ENCODE measurements around the gene SMC4. TPM values are rescaled to one million over a fixed set of nuclear protein-coding genes. Genes with fewer than 3 reads are reported as not detected.
A peak's percentile ranks its signal among the peaks of the same experiment; 100 is the strongest.

SMC4 gene
- total RNA-seq, 1 experiment from 2014 or later, result 144 TPM

DNA sequence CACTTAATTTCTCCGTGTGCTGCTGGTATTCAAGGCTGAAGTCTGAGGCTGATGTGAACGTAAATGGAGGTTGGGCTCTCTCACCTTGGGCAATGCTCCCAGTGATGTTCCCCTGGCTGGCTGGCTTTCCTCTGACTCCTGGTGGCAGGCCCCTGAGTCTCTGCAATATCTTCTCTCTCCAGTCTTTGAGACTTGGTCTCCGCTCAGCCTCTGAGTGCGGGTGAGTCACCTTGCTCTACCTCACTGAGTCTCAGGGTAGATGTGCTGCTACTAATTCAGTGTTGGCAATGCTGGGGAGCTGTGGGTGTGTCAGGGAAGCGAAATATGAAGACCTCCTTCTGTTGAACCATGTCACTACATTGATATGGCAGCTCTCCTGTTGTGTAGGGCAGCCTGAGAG, 81.5 kb downstream of the SMC4 start:
- Mint-ChIP-seq H3K4me3 (no peak overlapping the region), H3K36me3 (no peaks in the 10 kb centered on the region), H3K27ac (no peak overlapping the region), H3K27me3 (ENCODE audit: low read depth) (no peaks in the 10 kb centered on the region), H3K4me1 (0 out of 2 replicates have a peak, but pooled peaks cover 6% of the 10 kb centered on the region), H3K9me3 (no peaks in the 10 kb centered on the region)
- no peak for TF ChIP-seq FOXK1 (CRISPR knock-in tag; IDR thresholded peaks at IDR 0.05)
- TF ChIP-seq, protein P1, sequence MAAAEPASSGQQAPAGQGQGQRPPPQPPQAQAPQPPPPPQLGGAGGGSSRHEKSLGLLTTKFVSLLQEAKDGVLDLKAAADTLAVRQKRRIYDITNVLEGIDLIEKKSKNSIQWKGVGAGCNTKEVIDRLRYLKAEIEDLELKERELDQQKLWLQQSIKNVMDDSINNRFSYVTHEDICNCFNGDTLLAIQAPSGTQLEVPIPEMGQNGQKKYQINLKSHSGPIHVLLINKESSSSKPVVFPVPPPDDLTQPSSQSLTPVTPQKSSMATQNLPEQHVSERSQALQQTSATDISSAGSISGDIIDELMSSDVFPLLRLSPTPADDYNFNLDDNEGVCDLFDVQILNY (CRISPR knock-in tag; IDR thresholded peaks at IDR 0.05), result no peak
- no peak for TF ChIP-seq ELF4 (CRISPR knock-in tag; IDR thresholded peaks at IDR 0.05; ENCODE audit: low read depth)
- no peak for TF ChIP-seq E2F4 (CRISPR knock-in tag; IDR thresholded peaks at IDR 0.05; ENCODE audit: borderline replicate concordance, low read depth)
- TF ChIP-seq ERG (CRISPR knock-in tag; IDR thresholded peaks at IDR 0.05), result no peak
- no peak for TF ChIP-seq ZNF121 (CRISPR knock-in tag; IDR thresholded peaks at IDR 0.05)
- no peak for TF ChIP-seq SOX15 (CRISPR knock-in tag; IDR thresholded peaks at IDR 0.05)
- TF ChIP-seq GRHL2 (CRISPR knock-in tag; IDR thresholded peaks at IDR 0.05; ENCODE audit: insufficient replicate concordance, severe bottlenecking), result no peak
- TF ChIP-seq, protein P2, sequence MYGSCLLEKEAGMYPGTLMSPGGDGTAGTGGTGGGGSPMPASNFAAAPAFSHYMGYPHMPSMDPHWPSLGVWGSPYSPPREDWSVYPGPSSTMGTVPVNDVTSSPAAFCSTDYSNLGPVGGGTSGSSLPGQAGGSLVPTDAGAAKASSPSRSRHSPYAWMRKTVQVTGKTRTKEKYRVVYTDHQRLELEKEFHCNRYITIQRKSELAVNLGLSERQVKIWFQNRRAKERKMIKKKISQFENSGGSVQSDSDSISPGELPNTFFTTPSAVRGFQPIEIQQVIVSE (CRISPR knock-in tag; IDR thresholded peaks at IDR 0.05; ENCODE audit: borderline replicate concordance), result no peak
- no peak for TF ChIP-seq AFF4 (CRISPR knock-in tag; IDR thresholded peaks at IDR 0.05; ENCODE audit: borderline replicate concordance)
- no peak for TF ChIP-seq NR1H2 (CRISPR knock-in tag; IDR thresholded peaks at IDR 0.05)
- TF ChIP-seq NFE2L1 (CRISPR knock-in tag; IDR thresholded peaks at IDR 0.05), result no peak
- POLR2A ChIA-PET, result interaction anchor here (0.6 kb wide), 1 partner anchor 23 kb away, joined by 6 read pairs; no protein-coding TSS in a partner anchor
- no peak; the same call in 1 of the 2 replicates for ATAC-seq
- CTCF ChIA-PET, result no interaction called here
- no peak for DNase-seq (ENCODE audit: low spot score)

- H3K9me3 Mint-ChIP-seq, result no peaks in the 10 kb centered on the region
- H3K4me1 Mint-ChIP-seq, result 0 out of 2 replicates have a peak, but pooled peaks cover 6% of the 10 kb centered on the region
- H3K27ac Mint-ChIP-seq, result peak overlapping the region; percentile 25; the same call in 1 of the 2 replicates
- ChIA-PET CTCF (interaction anchor here (1.2 kb wide), 1 partner anchor 32 kb away, joined by 3 read pairs; the partner anchor contains the start of gene TRIM59), POLR2A (no interaction called here)
- H3K27me3 Mint-ChIP-seq (ENCODE audit: low read depth), result no peaks in the 10 kb centered on the region
- no peak for DNase-seq (ENCODE audit: low spot score)
- no peaks in the 10 kb centered on the region for H3K36me3 Mint-ChIP-seq
- H3K4me3 Mint-ChIP-seq, result no peak overlapping the region
- no peak for TF ChIP-seq TP53 (CRISPR knock-in tag; IDR thresholded peaks at IDR 0.05)
- TF ChIP-seq, protein P3, sequence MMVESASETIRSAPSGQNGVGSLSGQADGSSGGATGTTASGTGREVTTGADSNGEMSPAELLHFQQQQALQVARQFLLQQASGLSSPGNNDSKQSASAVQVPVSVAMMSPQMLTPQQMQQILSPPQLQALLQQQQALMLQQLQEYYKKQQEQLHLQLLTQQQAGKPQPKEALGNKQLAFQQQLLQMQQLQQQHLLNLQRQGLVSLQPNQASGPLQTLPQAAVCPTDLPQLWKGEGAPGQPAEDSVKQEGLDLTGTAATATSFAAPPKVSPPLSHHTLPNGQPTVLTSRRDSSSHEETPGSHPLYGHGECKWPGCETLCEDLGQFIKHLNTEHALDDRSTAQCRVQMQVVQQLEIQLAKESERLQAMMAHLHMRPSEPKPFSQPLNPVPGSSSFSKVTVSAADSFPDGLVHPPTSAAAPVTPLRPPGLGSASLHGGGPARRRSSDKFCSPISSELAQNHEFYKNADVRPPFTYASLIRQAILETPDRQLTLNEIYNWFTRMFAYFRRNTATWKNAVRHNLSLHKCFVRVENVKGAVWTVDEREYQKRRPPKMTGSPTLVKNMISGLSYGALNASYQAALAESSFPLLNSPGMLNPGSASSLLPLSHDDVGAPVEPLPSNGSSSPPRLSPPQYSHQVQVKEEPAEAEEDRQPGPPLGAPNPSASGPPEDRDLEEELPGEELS (CRISPR knock-in tag; IDR thresholded peaks at IDR 0.05), result no peak
- TF ChIP-seq NFATC4 (CRISPR knock-in tag; IDR thresholded peaks at IDR 0.05), result no peak
- TF ChIP-seq ZNF396 (CRISPR knock-in tag; IDR thresholded peaks at IDR 0.05; ENCODE audit: borderline replicate concordance), result no peak
- TF ChIP-seq GABPB1 (CRISPR knock-in tag; IDR thresholded peaks at IDR 0.05), result no peak
- TF ChIP-seq KAT7 (CRISPR knock-in tag; IDR thresholded peaks at IDR 0.05; ENCODE audit: borderline replicate concordance), result no peak
- no peak for TF ChIP-seq RELA (CRISPR knock-in tag; IDR thresholded peaks at IDR 0.05; ENCODE audit: borderline replicate concordance)
- no peak for ATAC-seq
Measured at GRCh38 chr3:160481856-160482255, 82.4 kb downstream of the SMC4 start.
